Keratinocyte (primary cell): ENCODE measurements around the gene ASZ1.
A peak's percentile ranks its signal among the peaks of the same experiment; 100 is the strongest.

ENCODE experiments used
- EZH2 ChIP-seq: IDR thresholded peaks from one replicate; pipeline ENCODE4 v1.6.1; 2012; ENCODE audit warnings: inconsistent platforms, mild to moderate bottlenecking, low read length, moderate library complexity
- TF ChIP-seq, protein P1 (sequence below), 3 experiments: IDR thresholded peaks in 1 of 3; conservative IDR thresholded peaks in 1 of 3; optimal IDR thresholded peaks in 1 of 3; 2 replicates in 2 of 3; 3 replicates in 1 of 3; pipeline versions ENCODE3 to v1.5.1; 2011; ENCODE audit warnings: low read length in 3 of 3, mild to moderate bottlenecking in 3 of 3, moderate library complexity in 2 of 3, control low read depth in 1 of 3, inconsistent platforms in 1 of 3; ENCODE audit not compliant: insufficient read depth in 2 of 3; ENCODE audit errors: extremely low read depth in 1 of 3

DNA sequence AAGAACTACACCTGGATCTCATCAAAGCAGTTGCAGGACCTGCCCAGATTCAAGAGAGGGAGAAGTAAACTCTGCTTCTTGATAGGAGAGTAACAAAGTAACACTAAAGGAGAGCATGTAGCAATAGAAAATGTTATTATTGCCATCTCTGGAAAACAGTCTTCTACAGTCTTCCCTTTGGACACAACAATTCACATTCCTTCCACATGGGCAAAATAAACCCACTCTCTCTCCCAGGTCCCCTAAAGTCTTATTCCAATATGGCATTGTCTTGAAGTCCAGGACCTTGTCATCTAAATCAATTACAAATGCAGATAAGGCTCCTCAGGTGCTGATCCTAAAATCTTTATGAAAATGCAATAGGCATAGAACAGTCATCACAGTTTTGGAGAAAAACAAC lies 94.1 kb downstream of the ASZ1 start:
- TF ChIP-seq, protein P1, sequence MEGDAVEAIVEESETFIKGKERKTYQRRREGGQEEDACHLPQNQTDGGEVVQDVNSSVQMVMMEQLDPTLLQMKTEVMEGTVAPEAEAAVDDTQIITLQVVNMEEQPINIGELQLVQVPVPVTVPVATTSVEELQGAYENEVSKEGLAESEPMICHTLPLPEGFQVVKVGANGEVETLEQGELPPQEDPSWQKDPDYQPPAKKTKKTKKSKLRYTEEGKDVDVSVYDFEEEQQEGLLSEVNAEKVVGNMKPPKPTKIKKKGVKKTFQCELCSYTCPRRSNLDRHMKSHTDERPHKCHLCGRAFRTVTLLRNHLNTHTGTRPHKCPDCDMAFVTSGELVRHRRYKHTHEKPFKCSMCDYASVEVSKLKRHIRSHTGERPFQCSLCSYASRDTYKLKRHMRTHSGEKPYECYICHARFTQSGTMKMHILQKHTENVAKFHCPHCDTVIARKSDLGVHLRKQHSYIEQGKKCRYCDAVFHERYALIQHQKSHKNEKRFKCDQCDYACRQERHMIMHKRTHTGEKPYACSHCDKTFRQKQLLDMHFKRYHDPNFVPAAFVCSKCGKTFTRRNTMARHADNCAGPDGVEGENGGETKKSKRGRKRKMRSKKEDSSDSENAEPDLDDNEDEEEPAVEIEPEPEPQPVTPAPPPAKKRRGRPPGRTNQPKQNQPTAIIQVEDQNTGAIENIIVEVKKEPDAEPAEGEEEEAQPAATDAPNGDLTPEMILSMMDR (optimal IDR thresholded peaks at IDR 0.05 in 1 of 3, IDR thresholded peaks at IDR 0.05 in 1 of 3, conservative IDR thresholded peaks at IDR 0.05 in 1 of 3; ENCODE audit: extremely low read depth in 1 of 3, insufficient read depth in 2 of 3, low read length in 3 of 3): peak in 1 of 3 experiments; percentile 6
- no peak for TF ChIP-seq EZH2
